Right renal cortex interstitium (tissue), 3 donors: ENCODE results near the gene TNFRSF21. TPM values are rescaled to one million over a fixed set of nuclear protein-coding genes. Genes with fewer than 3 reads are reported as not detected.
"Not testable (repeated sequence)": the region's sequence is repeated elsewhere in the genome, so short reads cannot be mapped to it uniquely, and the experiment has no call there.

Source experiments
- DNase-seq, 3 donors: peaks; one replicate each; pipeline ENCODE4 v3.0.0-alpha.2; 2013; ENCODE audit warnings: low read depth in 3 of 3, low spot score in 2 of 3
- polyA plus RNA-seq, 3 donors: library from polyadenylated mRNA; unstranded; fragments of 120-200 nt; gene quantifications; one replicate each; pipeline ENCODE4 v1.2.1, GENCODE V29; 2013; ENCODE audit not compliant: insufficient read length in 3 of 3

Gene TNFRSF21
- polyA plus RNA-seq, 3 donors: 28.2 to 35.2 (median 31.4) TPM

GRCh38 chr6:47230579-47230978 is 79.1 kb downstream of the TNFRSF21 start:
- DNase-seq: no peak

GRCh38 chr6:47229255-47229654 is 80.5 kb downstream of the TNFRSF21 start:
- no peak for DNase-seq

GRCh38 chr6:47228093-47228492 is 81.6 kb downstream of the TNFRSF21 start:
- not testable (repeated sequence) for DNase-seq

- not testable (repeated sequence) for DNase-seq
Measured at GRCh38 chr6:47223251-47223650, 86.5 kb downstream of the TNFRSF21 start.

- DNase-seq: no peak
Measured at GRCh38 chr6:47221565-47221964, 88.1 kb downstream of the TNFRSF21 start.

GRCh38 chr6:47209632-47210031 is 100.1 kb downstream of the TNFRSF21 start:
- DNase-seq: no peak

- DNase-seq: peak in 1 of 3 donors; percentile 27
Measured at GRCh38 chr6:47207261-47207660, 102.4 kb downstream of the TNFRSF21 start.

- DNase-seq: no peak
Measured at GRCh38 chr6:47206626-47207025, 103.1 kb downstream of the TNFRSF21 start.

- no peak for DNase-seq
Measured at GRCh38 chr6:47203938-47204611, 105.6 kb downstream of the TNFRSF21 start.

GRCh38 chr6:47203266-47203937 is 106.3 kb downstream of the TNFRSF21 start:
- no peak for DNase-seq

GRCh38 chr6:47202644-47203205 is 107.0 kb downstream of the TNFRSF21 start:
- DNase-seq: no peak

GRCh38 chr6:47200536-47201334 is 109.0 kb downstream of the TNFRSF21 start:
- DNase-seq: no peak

- no peak for DNase-seq
Measured at GRCh38 chr6:47197682-47198640, 111.7 kb downstream of the TNFRSF21 start.

GRCh38 chr6:47196113-47196512 is 113.6 kb downstream of the TNFRSF21 start:
- no peak for DNase-seq

- no peak for DNase-seq
Measured at GRCh38 chr6:47195011-47195650, 114.6 kb downstream of the TNFRSF21 start.

GRCh38 chr6:47188588-47189021 is 121.1 kb downstream of the TNFRSF21 start:
- no peak for DNase-seq

GRCh38 chr6:47187893-47188587 is 121.7 kb downstream of the TNFRSF21 start:
- no peak for DNase-seq

GRCh38 chr6:47187113-47187512 is 122.6 kb downstream of the TNFRSF21 start:
- no peak for DNase-seq
